Stimulated activated CD8-positive, alpha-beta memory T cell treated with anti-CD3 and anti-CD28 coated beads, Interleukin-12 subunit alpha, Interleukin-12 subunit beta, amount 100 ng/mL, for 24 hours (primary cell): ENCODE data around the gene ABCD3.
"Not testable (repeated sequence)": the region's sequence is repeated elsewhere in the genome, so short reads cannot be mapped to it uniquely, and the experiment has no call there.

ENCODE experiments used
- DNase-seq: peaks from one replicate; pipeline ENCODE4 v3.0.0-alpha.2; 2020; ENCODE audit errors: extremely low read depth

Gene ABCD3

GRCh38 chr1:94413311-94413710 lies 4.9 kb upstream of the ABCD3 start:
- DNase-seq, result no peak

GRCh38 chr1:94416901-94417727 lies 1.1 kb upstream of the ABCD3 start:
- no peak for DNase-seq

- DNase-seq, result no peak
These were observed 536 bp upstream of the ABCD3 start for GRCh38 chr1:94417728-94417977.

- no peak for DNase-seq
These were observed 771 bp downstream of the ABCD3 start for GRCh38 chr1:94418664-94419655.

DNA sequence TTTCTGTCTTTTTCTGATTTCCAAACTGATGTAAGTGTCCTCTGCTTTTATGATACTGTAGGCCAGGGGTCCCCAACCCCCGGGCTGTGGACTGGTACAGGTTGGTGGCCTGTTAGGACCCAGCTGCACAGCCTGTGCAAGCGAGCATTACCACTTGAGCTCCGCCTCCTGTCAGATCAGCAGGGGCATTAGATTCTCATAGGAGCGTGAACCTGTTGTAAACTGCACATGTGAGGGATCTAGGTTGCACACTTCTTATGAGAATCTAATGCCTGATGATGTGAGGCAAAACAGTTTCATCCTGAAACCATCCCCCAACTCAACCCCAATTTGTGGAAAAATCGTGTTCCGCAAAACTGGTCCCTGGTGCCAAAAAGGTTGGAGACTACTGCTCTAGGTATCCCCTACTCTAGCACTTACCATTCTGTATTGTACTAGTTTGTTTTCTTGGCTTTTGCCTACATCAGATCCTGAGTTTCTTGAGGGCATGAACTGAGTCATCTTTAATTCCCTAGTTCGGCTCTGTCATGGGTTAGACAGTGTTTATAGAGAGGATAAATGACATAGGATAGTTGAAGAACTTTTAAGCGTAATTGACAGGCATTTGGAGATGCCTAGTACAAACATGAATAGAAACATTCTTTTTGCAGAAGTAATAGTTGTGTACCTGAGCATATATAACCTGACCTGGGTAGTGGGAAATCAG lies 4.1 kb downstream of the ABCD3 start:
- no peak for DNase-seq

GRCh38 chr1:94425821-94426484 lies 7.8 kb downstream of the ABCD3 start:
- no peak for DNase-seq

- not testable (repeated sequence) for DNase-seq
These were observed 8.3 kb downstream of the ABCD3 start for GRCh38 chr1:94426485-94426870.

- no peak for DNase-seq
These were observed 10.3 kb downstream of the ABCD3 start for GRCh38 chr1:94428441-94428840.

- not testable (repeated sequence) for DNase-seq
These were observed 10.8 kb downstream of the ABCD3 start for GRCh38 chr1:94428927-94429528.

- not testable (repeated sequence) for DNase-seq
These were observed 11.9 kb downstream of the ABCD3 start for GRCh38 chr1:94430066-94430465.

GRCh38 chr1:94433866-94434265 lies 15.7 kb downstream of the ABCD3 start:
- no peak for DNase-seq

- DNase-seq, result no peak
These were observed 16.3 kb downstream of the ABCD3 start for GRCh38 chr1:94434365-94435045.

DNA sequence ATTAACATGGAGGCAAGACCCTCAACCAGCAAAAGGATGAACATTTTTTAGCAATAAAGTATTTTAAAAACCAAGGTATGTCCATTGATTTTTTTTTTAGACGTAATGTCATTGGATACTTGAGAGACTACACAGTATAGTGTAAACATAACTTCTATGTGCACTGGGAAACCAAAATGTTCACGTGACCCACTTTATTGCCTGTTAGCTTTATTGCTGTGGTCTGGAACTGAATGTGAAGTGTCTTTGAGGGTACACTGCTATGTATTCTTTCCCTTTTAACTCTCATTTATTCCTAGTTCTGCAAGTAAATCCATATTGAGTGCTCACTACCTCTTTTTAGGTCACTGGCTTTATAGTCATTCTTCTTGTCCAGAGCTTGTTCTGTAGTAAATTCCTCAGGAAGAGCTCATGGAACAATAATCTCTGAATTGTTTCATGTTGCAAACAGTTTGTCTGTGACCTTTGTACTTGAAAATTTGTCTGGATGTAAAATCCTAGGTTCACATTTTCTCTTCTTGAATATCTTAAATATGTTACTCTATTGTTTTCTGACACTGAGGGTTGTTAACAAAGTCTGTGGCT lies 20.6 kb downstream of the ABCD3 start:
- no peak for DNase-seq

GRCh38 chr1:94440088-94440487 lies 21.9 kb downstream of the ABCD3 start:
- DNase-seq, result no peak

- not testable (repeated sequence) for DNase-seq
These were observed 24.9 kb downstream of the ABCD3 start for GRCh38 chr1:94443067-94443466.

DNA sequence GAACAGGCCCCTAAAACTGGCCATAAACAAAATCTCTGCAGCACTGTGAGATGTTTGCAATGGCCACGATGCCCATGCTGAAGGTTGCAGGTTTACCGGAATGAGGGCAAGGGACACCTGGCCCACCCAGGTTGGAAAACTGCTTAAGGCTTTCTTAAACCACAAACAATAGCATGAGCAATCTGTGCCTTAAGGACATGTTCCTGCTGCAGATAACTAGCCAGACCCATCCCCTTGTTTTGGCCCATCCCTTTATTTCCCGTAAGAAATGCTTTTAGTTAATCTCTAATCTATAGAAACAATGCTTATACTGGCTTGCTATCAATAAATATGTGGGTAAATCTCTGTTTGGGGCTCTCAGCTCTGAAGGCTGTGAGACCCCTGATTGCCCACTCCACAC lies 26.6 kb downstream of the ABCD3 start:
- DNase-seq, result not testable (repeated sequence)

DNA sequence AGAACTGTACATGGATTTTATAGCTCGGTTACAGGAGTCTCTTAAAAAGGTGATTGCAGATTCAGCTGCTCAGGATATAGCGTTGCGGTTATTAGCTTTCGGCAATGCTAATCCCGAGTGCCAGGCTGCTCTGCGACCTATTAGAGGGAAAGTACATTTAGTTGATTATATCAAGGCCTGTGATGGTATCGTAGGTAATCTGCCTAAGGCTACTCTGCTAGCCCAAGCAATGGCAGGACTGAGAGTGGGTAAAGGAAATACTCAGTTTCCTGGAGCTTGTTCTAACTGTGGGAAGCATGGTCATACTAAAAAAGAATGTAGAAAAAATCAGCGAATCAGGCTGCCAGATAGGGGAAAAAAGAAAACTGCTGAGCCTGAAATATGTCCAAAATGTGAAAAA lies 27.5 kb downstream of the ABCD3 start:
- not testable (repeated sequence) for DNase-seq

DNA sequence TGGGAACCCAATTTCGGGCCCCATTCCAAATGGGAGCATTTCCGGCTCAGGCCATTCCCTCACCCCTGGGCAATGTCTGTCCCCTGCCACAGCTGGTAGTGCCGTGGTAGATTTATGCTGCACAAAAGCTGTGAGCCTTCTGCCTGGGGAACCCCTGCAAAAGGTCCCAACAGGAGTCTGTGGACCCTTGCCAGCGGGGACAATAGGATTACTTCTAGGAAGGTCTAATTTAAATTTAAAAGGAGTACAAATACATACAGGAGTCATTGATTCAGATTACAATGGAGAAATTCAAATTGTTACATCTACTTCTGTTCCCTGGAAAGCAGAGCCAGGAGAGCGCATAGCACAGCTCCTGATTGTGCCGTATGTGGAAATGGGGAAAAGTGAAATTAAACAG lies 28.0 kb downstream of the ABCD3 start:
- not testable (repeated sequence) for DNase-seq

GRCh38 chr1:94448741-94449140 lies 30.6 kb downstream of the ABCD3 start:
- not testable (repeated sequence) for DNase-seq

- DNase-seq, result no peak
These were observed 38.5 kb downstream of the ABCD3 start for GRCh38 chr1:94456736-94457135.
